Measurements from ENCODE around the gene PLA2G3.

DNA sequence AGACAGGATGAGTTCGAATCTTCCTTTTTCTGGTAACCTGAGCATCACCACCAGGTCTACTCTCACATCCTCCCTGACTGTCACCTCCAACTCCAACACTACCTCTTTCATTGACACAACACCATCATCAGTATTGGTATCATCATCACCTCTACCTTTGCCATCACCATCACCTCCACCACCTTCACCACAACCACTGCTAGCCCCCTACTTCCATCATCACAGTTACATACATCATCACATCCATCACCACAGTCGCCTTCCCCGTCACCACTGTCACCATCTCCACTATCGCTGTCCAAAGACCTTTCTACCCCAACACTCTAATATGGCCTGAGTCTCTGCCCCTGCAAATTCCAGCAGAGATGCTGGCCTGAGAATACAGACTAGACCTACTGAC is 18.9 kb downstream of the PLA2G3 start:
- no peak for TF ChIP-seq POLR2AphosphoS5 (IDR thresholded peaks at IDR 0.05; ENCODE audit: low read depth)
- TF ChIP-seq, protein P1, sequence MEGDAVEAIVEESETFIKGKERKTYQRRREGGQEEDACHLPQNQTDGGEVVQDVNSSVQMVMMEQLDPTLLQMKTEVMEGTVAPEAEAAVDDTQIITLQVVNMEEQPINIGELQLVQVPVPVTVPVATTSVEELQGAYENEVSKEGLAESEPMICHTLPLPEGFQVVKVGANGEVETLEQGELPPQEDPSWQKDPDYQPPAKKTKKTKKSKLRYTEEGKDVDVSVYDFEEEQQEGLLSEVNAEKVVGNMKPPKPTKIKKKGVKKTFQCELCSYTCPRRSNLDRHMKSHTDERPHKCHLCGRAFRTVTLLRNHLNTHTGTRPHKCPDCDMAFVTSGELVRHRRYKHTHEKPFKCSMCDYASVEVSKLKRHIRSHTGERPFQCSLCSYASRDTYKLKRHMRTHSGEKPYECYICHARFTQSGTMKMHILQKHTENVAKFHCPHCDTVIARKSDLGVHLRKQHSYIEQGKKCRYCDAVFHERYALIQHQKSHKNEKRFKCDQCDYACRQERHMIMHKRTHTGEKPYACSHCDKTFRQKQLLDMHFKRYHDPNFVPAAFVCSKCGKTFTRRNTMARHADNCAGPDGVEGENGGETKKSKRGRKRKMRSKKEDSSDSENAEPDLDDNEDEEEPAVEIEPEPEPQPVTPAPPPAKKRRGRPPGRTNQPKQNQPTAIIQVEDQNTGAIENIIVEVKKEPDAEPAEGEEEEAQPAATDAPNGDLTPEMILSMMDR (conservative IDR thresholded peaks at IDR 0.05; ENCODE audit: low read depth in 2 of 2): no peak
- TF ChIP-seq EZH2phosphoT487 (IDR thresholded peaks at IDR 0.05; ENCODE audit: unreplicated experiment): no peak
- TF ChIP-seq EZH2 (IDR thresholded peaks at IDR 0.05; ENCODE audit: low read depth, unreplicated experiment): no peak
- TF ChIP-seq ZNF114 (CRISPR knock-in tag; IDR thresholded peaks at IDR 0.05): no peak
- TF ChIP-seq CREB1 (CRISPR knock-in tag; IDR thresholded peaks at IDR 0.05; ENCODE audit: low read depth): no peak
- TF ChIP-seq JUNB (IDR thresholded peaks at IDR 0.05; ENCODE audit: unreplicated experiment): no peak
- TF ChIP-seq, protein P2, sequence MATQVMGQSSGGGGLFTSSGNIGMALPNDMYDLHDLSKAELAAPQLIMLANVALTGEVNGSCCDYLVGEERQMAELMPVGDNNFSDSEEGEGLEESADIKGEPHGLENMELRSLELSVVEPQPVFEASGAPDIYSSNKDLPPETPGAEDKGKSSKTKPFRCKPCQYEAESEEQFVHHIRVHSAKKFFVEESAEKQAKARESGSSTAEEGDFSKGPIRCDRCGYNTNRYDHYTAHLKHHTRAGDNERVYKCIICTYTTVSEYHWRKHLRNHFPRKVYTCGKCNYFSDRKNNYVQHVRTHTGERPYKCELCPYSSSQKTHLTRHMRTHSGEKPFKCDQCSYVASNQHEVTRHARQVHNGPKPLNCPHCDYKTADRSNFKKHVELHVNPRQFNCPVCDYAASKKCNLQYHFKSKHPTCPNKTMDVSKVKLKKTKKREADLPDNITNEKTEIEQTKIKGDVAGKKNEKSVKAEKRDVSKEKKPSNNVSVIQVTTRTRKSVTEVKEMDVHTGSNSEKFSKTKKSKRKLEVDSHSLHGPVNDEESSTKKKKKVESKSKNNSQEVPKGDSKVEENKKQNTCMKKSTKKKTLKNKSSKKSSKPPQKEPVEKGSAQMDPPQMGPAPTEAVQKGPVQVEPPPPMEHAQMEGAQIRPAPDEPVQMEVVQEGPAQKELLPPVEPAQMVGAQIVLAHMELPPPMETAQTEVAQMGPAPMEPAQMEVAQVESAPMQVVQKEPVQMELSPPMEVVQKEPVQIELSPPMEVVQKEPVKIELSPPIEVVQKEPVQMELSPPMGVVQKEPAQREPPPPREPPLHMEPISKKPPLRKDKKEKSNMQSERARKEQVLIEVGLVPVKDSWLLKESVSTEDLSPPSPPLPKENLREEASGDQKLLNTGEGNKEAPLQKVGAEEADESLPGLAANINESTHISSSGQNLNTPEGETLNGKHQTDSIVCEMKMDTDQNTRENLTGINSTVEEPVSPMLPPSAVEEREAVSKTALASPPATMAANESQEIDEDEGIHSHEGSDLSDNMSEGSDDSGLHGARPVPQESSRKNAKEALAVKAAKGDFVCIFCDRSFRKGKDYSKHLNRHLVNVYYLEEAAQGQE (IDR thresholded peaks at IDR 0.05; ENCODE audit: unreplicated experiment): no peak

Data from GM23338 (cell line).